Adrenal gland (tissue), 12 donors: ENCODE results near the gene NELFB. TPM values are rescaled to one million over a fixed set of nuclear protein-coding genes. Genes with fewer than 3 reads are reported as not detected.

ENCODE experiments used
- DNase-seq, 7 donors: peaks; one replicate each; pipeline ENCODE4 v3.0.0-alpha.2; 2019 to 2020
- H3K27ac ChIP-seq, 5 donors: fragments of 200-600 bp; sonication (generic) in 4 of 5; 1 replicate in 3 of 5; 2 replicates in 2 of 5; pipeline versions ENCODE4 v1.5.1 to v1.8.0; 2016 to 2020; ENCODE audit warnings: mild to moderate bottlenecking in 1 of 5
- H3K27me3 ChIP-seq: fragments of 200-600 bp; 2 replicates; pipeline ENCODE4 v1.8.0; 2021
- H3K36me3 ChIP-seq, 2 donors: fragments of 200-600 bp; replicated peaks in 1 of 2; 1 replicate in 1 of 2; 2 replicates in 1 of 2; pipeline versions ENCODE4 v1.5.1 to v1.8.0; 2018 to 2022
- H3K4me1 ChIP-seq, 2 donors: fragments of 200-600 bp; replicated peaks in 1 of 2; 1 replicate in 1 of 2; 2 replicates in 1 of 2; pipeline versions ENCODE4 v1.5.1 to v1.8.0; 2018 to 2021
- H3K4me3 ChIP-seq, 4 donors: fragments of 200-600 bp; sonication (generic) in 3 of 4; one replicate each; pipeline ENCODE4 v1.5.1; 2016 to 2018
- H3K9me3 ChIP-seq, 3 donors: fragments of 200-600 bp; sonication (generic) in 1 of 3; replicated peaks in 1 of 3; 1 replicate in 2 of 3; 2 replicates in 1 of 3; pipeline versions ENCODE4 v1.5.1 to v1.8.0; 2016 to 2021
- CTCF ChIP-seq, 6 experiments: fragments of 450-650 bp in 4 of 6; fragments of 200-600 bp in 2 of 6; sonication (generic) in 1 of 6; IDR thresholded peaks; 1 replicate in 5 of 6; 2 replicates in 1 of 6; pipeline versions ENCODE4 v1.5.1 to v1.8.0; 2016 to 2021; ENCODE audit warnings: antibody characterized with exemption in 6 of 6, mild to moderate bottlenecking in 2 of 6, moderate library complexity in 1 of 6
- POLR2A ChIP-seq, 2 donors: fragments of 450-650 bp; IDR thresholded peaks; one replicate each; pipeline ENCODE4 v1.6.1; 2017; ENCODE audit warnings: antibody characterized with exemption in 2 of 2, mild to moderate bottlenecking in 2 of 2, moderate library complexity in 1 of 2
- WGBS, 4 donors: extraction: QIAGEN DNeasy Blood & Tissue Kit in 2 of 4; methylation state at CpG; one replicate each; pipeline versions ENCODE4 v1.1.5 to v1.1.7; 2013 to 2017; 5-methylcytosine and 5-hydroxymethylcytosine counted together
- intact Hi-C, 2 donors: fragments of 100-400 bp; cut with DNase I; formaldehyde crosslinking; loops; one replicate each; pipeline versions ENCODE4 v1.14.1 to v1.15.0; 2022 to 2023
- polyA plus RNA-seq, 3 donors: library from polyadenylated mRNA; stranded (reverse); fragments of 200-250 nt in 2 of 3; fragments of 350-450 nt in 1 of 3; fragmentation: Illumina TruSeq in 1 of 3; extraction: RNeasy Lipid Tissue Mini Kit (QIAGEN cat#74804) in 1 of 3; gene quantifications; one replicate each; pipeline ENCODE4 v1.2.3, GENCODE V29; 2013 to 2014
- total RNA-seq, 9 donors: library from RNA; depleted of rRNA in 4 of 9; stranded (reverse); fragments of >200 nt in 4 of 9; fragments of 120-200 nt in 1 of 9; fragmentation: NEBNext Ultra II Directional in 1 of 9; extraction: Animal tissue kit (Norgen Biotek cat#: 25700) in 1 of 9; gene quantifications; one replicate each; pipeline versions ENCODE4 v1.1.0 to v1.2.4, GENCODE V29; 2013 to 2023
- donor health status: healthy with polysubstance abuse.
- donor health status: Bipolar disorder and iron deficiency.
- donor health status: DM: yes; HTN: yes; CAD: no.
- donor health status: DM: no; HTN: no; CAD: no.
- donor health status: DM: no; HTN: no; CAD: no.
- donor health status: DM: yes; HTN: yes; CAD: no.

NELFB gene
- total and polyA plus RNA-seq, 12 donors: 10.9 to 56.3 (median 36.9) TPM

GRCh38 chr9:137228968-137229896, 25.9 kb upstream of the NELFB start:
- Histone ChIP-seq H3K9me3 (no peaks in the 10 kb centered on the region), H3K27ac (no peak overlapping the region), H3K4me3 (no peak overlapping the region), H3K27me3 (peaks cover 44% of the 10 kb centered on the region), H3K36me3 (no peaks in the 10 kb centered on the region), H3K4me1 (peaks cover 0 to 2% of the 10 kb centered on the region in 2 donors)
- TF ChIP-seq POLR2A (IDR thresholded peaks at IDR 0.05) (no peak), CTCF (IDR thresholded peaks at IDR 0.05) (no peak)
- DNase-seq: no peak
- intact Hi-C loops: loop anchor here (5.0 kb wide), 1 partner anchor 112 kb away; no protein-coding TSS in a partner anchor
- WGBS, 4 donors: 56 to 65% (median 61%) methylated on average over 9 to 27 of the region's 27 CpGs

- 52 to 63% (median 55%) methylated on average over 14 to 31 of the region's 31 CpGs; no CpG with 5 or more reads in 1 of the 4 donors for WGBS, 4 donors
- no peak for DNase-seq
- peaks cover 50% of the 10 kb centered on the region for H3K27me3 ChIP-seq
- TF ChIP-seq POLR2A (IDR thresholded peaks at IDR 0.05): no peak
- TF ChIP-seq CTCF (IDR thresholded peaks at IDR 0.05): no peak
- no peak overlapping the region for H3K4me3 ChIP-seq
- no peak overlapping the region for H3K27ac ChIP-seq
- no peaks in the 10 kb centered on the region for H3K4me1 ChIP-seq
- H3K9me3 ChIP-seq: no peaks in the 10 kb centered on the region
- intact Hi-C loops: loop anchor here (5.0 to 10.0 kb wide), 2 partner anchors 113 to 445 kb away; no protein-coding TSS in a partner anchor
- no peaks in the 10 kb centered on the region for H3K36me3 ChIP-seq
These were observed 25.0 kb upstream of the NELFB start for GRCh38 chr9:137229903-137230704.

- no peak for DNase-seq
- peaks cover 50% of the 10 kb centered on the region for H3K27me3 ChIP-seq
- no peak for TF ChIP-seq CTCF (IDR thresholded peaks at IDR 0.05)
- TF ChIP-seq POLR2A (IDR thresholded peaks at IDR 0.05): no peak
- intact Hi-C loops: loop anchor here in 1 of 2 donors (10.0 kb wide), 1 partner anchor 446 kb away; no protein-coding TSS in a partner anchor
- H3K4me1 ChIP-seq: no peaks in the 10 kb centered on the region
- H3K27ac ChIP-seq: no peak within 1 kb of the TSS
- 67 to 83% (median 72%) methylated on average over 3 to 14 of the region's 14 CpGs for WGBS, 4 donors
- no peaks in the 10 kb centered on the region for H3K36me3 ChIP-seq
- no peaks in the 10 kb centered on the region for H3K9me3 ChIP-seq
- H3K4me3 ChIP-seq: no peak within 1 kb of the TSS
These were observed 24.3 kb upstream of the NELFB start, which contains the start of gene SLC34A3 for GRCh38 chr9:137230705-137231371. Gene SLC34A3 (plus strand): TSS chr9:137230901. CDS start chr9:137231703, 802 bp downstream.
